ELR (cell line): ENCODE measurements around the gene TPO.
"Not testable (repeated sequence)": the region's sequence is repeated elsewhere in the genome, so short reads cannot be mapped to it uniquely, and the experiment has no call there.

Experiments
- DNase-seq: peaks from one replicate; pipeline ENCODE4 v3.0.0-alpha.2; 2015; ENCODE audit warnings: low read depth

The TPO gene

DNA sequence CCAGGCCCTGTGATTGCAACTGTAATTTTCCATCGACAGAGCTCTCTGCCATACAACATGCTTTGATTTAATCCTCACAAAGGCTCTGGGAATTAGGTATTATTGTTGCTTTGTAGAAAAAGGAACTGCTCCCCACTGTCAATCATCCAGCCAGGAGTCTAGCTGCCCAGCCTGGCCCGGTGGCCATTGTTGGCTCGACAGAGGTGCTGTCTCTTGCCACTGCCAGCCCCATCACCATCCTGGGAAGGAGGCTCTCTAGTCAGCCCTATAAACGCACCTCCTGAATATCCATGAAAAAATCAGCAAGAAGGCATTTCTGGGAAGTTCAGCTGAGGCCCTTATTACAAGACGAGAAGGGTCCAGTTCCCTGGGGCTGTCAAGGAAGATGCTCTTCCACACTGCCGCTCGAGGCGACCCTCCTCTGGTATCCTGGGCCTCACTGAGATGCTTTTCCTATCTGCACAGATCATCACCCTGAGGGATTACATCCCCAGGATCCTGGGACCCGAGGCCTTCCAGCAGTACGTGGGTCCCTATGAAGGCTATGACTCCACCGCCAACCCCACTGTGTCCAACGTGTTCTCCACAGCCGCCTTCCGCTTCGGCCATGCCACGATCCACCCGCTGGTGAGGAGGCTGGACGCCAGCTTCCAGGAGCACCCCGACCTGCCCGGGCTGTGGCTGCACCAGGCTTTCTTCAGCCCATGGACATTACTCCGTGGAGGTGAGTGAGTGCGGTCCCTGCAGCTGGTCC is 71.0 kb downstream of the TPO start:
- no peak for DNase-seq

DNA sequence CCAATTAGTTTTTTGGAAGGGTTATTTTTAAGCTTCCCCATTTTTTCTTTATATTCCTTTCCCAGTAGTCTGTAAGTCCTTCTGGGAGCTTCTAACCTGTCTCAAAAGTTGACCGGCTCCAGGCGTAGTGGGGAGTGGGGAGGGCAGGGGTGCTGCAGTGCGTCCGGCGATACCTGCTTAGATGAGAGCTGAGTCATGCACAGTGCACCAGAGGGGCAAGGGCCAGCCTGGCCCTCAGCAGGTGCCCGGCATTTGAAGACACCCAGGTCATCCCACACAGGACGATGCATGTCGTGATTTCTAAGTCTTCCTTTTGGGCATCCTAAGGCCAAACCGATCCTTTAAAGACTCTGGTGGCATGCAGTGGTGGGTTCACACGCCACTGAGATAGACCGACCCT is 73.4 kb downstream of the TPO start:
- DNase-seq, result no peak

DNA sequence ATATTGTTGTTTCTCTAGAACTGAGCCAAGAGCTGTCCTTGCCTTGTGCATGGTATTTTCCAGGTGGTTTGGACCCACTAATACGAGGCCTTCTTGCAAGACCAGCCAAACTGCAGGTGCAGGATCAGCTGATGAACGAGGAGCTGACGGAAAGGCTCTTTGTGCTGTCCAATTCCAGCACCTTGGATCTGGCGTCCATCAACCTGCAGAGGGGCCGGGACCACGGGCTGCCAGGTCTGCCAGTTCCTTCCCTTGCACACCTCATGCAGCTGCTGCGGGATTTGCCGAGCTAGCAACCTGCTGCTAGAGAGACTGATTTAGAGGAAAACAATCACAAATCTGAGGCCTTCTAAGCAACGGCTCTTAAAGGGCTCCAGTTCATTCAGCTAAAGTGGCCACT is 74.5 kb downstream of the TPO start:
- DNase-seq, result no peak

DNA sequence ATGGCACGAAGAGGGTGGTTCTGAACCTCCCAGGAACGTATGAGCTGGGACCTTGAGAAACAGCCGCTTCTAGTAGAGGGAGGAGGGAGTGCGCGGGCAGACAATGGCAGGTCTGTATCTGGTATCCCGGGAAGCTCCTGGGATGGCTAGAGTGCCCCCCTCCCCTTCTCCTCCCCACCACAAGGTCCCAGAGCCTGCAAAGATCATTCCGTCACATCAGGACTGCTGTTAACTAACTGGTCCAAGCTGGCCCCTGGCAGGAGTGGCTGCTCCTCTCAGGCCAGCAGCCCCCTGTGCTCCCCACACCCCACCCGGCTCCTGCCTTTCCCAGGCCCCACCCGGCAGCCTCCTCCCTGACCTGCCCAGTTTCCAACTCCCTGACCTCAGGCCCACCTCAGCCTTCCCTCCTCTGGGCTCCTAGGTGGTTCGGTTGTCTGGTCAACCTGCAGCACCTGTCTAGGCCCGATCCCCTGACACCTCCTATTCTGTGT is 75.0 kb downstream of the TPO start:
- no peak for DNase-seq

DNA sequence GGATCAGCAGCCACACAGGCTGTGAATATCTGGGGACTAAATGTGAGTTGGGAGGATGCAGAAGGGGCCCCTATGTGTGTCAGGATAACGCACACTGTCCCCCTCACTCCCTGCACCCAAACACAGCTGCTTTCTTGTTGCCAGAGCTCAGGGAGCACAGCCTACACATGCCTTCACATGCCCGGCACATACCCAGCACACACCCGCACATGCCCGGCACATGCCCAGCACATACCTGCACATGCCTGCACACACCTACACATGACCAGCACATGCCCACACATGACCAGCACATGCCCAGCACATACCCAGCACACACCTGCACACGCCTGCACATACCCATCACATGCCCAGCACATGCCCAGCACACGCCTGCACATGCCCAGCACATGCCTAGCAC is 75.6 kb downstream of the TPO start:
- DNase-seq, result no peak

DNA sequence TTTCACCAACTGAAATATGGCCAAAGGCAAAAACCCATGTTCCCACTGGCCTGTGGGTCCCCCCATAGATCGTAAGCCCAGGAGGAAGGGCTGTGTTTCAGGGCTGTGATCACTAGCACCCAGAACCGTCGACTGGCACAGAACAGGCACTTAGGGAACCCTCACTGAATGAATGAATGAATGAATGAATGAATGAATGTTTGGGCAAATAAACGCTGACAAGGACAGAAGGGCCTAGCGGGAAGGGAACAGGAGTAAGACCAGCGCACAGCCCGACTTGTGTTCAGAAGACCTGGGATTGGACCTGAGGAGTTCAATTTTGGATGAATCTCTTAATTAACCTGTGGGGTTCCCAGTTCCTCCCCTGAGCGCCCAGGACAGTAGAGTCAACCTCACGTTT is 76.2 kb downstream of the TPO start:
- no peak for DNase-seq

DNA sequence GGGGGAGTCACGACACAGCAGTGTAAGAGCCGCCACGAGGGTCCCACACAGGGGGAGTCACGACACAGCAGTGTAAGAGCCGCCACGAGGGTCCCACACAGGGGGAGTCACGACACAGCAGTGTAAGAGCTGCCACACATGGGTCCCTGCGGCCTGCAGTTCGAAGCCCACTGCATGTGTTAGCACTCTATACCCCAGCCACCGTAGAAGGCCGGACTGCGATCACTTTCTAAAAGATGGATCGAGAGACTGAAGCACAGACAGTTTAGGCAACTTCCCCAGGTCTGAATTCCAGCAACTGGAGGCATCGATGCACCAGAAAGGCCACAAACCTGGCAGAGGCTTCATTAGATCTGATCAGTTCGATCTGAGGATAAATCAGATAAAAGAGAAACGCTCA is 77.1 kb downstream of the TPO start:
- DNase-seq, result not testable (repeated sequence)

DNA sequence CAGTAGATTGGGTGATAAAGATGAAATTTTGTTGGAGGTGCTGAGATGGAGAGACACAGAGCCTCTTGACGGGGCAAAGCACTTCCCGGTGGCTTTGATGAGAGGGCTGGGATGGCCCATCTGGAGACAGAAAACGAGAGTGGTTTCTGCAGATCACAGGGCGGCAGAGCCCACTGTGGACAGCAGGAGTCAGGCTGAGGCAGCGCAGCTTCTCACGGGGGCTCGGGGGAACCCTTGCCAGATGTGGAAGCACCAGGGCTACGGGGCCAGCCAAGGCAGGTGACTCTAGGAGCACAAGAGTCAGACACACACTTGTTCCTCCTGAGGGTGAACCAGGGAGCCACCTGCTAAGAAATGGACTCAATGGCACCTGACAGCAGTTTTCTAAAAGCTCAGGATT is 78.5 kb downstream of the TPO start:
- no peak for DNase-seq

DNA sequence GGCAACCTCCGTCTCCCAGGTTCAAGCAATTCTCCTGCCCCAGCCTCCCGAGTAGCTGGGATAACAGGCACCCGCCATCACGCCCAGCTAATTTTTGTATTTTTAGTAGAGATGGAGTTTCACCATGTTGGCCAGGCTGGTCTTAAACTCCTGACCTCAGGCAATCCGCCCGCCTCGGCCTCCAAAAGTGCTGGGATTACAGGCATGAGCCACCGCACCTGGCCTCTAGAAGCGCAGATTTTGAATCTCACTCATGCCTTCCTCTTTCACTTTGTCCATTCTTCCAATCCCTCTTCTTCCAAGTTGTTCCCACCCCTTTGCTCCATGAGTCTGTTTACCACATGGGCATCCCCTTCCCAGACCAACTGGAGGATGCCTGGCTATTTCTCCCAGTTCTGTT is 79.0 kb downstream of the TPO start:
- DNase-seq, result not testable (repeated sequence)

DNA sequence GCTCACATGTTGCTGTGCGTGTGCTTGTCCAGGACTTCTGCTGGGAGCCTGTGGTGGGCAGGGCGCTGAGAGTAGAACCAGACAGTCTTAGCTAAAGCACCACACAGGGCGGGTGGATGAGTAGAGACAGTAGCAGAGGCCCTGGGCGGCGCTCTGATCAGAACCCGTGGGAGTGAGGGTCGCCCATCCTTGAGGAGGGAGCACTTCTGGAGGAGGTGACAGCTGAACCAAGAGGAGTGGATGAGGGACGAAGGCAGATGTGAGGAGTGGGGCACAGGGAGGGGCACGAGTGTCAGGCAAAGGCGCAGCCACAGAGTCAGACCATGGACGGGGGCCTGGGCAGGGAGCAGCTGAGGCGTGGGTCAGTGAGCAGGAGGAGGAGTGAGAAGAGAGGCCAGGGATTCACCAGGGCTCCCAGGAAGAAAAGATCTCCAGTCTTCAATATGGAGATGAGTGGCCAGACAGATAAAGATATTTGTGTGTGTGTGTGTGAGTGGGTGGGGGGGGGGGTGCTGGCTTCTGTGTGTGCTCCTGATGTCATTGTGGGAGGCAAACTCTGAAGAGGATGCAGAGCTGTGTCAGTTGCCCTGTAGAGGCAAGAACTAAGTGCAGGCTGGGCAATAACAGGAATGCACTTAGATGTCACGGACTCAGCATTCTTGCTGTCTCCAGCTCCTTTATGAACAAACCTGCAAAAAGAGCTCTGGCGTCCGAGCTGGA is 79.6 kb downstream of the TPO start:
- no peak for DNase-seq

DNA sequence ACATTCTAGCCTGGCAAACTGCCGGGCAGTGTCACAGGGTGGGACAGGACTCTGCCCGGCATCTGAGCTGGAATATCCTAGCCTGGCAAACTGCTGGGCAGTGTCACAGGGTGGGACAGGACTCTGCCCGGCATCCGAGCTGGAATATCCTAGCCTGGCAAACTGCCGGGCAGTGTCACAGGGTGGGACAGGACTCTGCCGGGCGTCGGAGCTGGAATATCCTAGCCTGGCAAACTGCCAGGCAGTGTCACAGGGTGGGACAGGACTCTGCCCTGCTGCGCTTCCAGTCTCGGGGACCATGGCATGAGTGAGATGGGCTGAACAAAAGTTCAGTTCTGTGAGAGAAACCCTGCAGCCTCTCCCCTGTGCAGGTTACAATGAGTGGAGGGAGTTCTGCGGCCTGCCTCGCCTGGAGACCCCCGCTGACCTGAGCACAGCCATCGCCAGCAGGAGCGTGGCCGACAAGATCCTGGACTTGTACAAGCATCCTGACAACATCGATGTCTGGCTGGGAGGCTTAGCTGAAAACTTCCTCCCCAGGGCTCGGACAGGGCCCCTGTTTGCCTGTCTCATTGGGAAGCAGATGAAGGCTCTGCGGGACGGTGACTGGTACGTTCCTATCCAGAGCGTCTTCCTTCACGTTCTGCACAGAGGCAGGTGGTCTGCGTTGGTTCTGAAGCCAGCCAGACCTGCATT is 80.3 kb downstream of the TPO start:
- no peak for DNase-seq

DNA sequence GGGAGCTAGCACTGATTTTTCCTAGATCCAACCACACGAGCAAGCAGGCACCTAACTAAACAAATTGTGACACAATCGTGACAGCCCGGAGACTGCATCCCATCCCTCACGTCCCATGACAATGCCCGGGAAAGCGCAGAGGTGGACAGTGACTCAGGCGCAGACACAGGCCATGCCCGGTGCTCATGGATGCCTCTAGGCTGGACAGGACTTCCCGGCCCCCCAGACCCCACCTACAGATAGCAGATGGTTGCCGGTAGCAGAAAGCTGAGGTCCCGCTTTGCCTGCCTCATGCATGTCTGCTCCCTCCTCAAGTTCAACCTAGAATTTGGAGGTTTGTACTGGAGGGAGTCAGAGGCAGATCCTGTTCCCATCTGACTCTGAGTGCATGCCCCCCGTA is 81.0 kb downstream of the TPO start:
- DNase-seq, result no peak

DNA sequence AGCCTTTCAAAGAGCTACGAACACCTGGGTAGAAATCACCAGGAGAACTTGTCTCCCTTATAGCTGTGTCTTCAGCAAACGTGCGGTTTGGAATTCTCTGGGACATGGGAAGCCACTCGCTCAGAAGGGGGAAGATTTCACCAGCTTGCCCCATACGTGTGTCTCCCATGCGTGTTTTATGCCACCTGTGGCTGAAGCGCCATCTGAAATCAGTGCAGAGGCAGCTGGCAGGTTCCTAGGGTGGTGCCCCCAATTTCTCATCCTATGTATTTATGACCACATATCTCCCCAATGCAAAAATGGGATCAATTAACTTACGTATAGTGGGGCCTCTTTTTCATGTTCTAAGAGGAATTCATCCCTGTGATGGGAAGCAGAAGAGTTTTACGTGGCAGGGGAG is 81.6 kb downstream of the TPO start:
- DNase-seq, result no peak

DNA sequence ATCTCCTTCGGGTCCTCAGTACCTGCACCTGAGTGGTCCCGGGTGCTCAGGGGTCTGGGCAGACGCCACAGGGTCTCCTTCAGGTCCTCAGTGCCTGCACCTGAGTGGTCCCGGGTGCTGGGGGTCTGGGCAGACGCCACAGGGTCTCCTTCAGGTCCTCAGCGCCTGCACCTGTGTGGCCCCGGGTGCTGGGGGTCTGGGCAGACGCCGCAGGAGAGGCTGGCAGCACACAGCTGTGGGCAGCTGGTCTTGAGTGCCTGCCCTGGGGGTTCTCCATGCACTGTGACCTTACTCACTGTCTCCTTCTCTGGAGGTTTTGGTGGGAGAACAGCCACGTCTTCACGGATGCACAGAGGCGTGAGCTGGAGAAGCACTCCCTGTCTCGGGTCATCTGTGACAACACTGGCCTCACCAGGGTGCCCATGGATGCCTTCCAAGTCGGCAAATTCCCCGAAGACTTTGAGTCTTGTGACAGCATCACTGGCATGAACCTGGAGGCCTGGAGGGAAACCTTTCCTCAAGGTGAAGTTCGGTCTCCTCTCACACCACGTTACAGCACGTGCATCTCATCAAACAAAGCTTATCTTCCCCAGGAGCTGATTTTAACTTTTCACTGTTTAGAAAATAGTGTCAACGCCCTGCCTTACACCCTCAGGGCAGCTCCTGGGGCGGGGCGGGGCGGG is 82.6 kb downstream of the TPO start:
- no peak for DNase-seq

DNA sequence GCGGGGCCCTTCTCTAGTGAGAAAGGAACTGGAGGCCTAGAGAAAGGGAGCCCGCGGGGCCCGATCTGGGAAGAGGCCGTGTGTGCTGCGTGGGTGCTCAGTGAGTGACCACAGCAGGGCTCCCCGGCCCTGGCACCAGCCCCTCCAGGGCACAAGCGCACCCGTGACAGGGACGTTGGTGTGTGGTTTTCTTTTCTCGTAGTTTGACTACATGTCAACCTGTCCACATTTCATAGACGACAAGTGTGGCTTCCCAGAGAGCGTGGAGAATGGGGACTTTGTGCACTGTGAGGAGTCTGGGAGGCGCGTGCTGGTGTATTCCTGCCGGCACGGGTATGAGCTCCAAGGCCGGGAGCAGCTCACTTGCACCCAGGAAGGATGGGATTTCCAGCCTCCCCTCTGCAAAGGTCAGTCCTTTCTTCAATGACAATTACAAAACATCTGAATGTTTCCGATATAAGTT is 83.1 kb downstream of the TPO start:
- DNase-seq, result no peak

DNA sequence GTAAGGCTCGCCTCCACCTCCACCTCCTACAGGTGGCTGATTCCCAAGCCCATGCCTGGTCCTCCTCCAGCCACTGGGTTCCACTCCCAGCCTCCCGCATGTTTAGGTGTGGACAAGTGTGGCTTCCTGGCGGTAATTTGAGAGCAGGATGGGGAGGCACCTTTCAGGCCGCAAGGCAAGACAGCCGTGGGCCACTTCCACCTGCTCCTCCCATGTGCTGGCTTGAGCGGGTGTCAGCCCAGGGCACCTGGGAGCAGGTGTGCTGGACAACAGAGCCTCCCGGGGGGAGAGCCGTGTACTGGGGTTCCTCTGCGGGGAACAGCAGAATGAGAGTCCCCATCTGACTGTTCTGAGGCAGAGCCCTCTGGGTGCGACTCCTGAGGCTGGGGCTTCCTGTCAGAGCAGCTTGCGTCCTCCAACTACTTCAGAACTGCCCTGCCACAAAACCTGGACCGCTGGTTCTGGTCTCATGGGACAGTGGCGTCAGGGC is 83.9 kb downstream of the TPO start:
- no peak for DNase-seq

DNA sequence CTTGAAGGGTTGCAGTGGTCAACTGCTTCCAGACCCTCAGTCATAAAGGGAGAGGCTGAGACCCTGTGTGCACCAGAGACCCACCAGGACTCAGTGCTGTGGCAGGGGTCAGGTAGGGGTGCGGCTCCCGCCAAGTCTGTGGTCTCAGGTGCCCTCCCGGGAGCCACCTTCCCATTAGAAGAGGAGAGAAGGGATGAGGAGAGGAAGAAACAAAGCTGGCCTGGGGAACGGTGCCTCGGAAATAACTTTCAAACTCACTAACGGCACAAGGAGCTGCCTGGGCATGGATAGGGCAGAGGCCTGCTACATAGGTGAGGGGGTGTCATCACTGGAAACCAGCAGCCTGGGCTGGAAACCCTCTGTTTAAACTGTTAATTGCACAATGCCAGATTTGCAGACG is 84.9 kb downstream of the TPO start:
- DNase-seq, result no peak

DNA sequence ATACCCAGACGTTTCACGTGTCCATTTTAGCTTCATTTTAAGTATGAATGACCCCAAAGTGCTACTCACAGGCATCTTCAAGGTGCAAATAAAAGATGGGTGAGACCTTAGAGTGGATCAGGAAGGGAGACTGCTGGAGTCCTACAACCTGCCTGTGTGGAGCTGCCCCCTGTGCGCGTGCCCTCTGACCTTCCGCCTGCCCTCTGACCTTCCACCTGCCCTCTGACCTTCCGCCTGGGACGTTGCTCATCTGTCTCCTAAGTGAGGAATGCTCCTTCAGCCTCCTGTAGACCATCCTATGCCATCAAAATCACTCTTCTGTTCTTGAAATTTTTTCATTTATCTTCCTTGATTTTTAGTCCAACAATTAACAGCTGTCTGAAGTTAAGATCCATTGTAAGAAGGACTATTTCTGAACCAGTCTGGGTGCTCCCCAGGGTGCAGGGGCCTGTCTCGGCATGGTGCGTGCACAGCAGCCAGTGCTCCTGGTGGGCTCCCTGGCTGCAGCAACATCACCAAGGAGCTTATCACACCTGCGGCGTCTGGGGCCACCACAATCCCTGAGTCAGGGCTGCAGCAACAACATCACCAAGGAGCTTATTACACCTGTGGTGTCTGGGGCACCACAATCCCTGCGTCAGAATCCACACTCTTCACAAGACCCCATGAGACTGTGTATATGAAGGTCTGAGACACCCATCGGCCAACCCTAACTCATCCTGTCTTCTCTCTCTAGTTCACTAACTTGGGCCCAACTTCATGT is 86.0 kb downstream of the TPO start:
- no peak for DNase-seq

DNA sequence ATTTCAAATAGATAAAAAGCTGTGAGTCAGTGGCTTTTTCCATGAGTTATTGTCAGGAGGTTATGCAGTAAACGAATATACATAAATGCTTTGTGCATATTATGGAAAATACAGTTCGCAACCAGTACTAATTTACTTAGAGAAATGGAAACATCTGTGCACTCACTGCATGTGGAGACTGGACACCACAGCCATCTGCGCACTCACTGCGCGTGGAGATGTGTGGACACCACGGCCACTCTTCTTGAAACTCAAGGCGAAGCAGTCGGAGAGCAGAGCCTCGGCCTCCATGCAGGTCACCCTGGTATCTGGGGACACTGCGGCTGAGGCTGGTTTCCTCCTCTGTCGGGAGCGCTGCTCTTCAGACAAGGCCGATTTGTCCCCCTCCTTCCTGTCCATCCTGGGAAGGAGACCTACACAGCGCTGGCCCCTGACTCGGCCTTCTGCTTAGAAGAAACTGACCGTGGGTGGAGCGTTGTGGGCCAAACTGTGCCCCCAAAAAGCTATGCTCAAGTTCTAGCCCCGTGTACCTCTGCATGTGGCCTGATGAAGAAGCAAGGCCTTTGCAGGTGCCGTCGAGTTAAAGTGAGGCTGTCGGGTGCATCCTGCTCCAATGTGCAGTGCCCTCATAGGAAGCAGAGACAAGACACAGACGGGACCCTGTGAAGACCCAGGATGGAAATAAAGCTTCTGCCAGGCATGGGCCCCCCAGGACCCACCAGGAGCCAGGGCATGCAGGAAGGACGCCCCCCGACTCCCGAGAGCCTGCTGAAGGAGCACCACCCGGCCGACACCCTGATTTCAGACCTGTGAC is 88.0 kb downstream of the TPO start:
- no peak for DNase-seq

DNA sequence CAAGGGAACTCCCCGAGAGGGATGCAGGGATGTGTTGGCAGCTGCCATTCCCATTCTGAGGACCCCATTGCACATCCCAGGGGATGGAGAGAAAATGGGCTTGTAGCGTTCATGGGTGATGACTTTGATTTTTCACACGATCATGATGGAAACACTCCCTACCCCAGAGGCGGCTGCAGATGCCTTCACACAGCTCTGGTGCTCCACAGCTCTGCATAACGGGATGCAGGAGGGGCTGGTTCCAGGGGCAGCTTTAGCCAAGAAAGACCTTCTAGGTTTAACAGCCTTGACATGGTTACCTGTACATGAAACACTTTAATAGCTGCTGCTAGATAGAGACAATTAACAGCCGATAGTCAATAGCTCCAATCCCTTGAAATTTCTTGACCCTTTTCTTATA is 88.7 kb downstream of the TPO start:
- DNase-seq, result no peak

DNA sequence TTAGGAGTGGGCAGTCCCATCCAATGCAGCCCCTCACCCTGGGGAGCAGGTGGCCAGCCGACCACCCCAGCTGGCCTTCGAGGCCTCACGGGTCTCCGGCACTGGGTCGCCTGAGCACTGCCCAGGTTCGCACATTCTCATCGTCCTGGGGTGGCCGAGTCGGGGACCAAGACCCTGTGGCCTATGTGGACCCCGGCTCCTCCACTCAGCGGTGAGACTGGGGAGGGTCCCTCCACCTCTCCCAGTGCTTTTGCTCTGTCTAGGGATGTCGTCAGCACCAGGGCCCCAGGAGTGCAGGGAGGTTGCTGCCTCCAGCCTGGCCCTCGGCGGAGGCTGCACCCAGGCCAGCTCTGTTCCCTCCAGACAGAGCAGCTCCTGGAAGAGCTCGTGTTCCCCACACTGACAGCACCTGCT is 89.6 kb downstream of the TPO start:
- no peak for DNase-seq
